K562 (cell line): ENCODE results near the gene RCSD1. TPM values are rescaled to one million over a fixed set of nuclear protein-coding genes. Genes with fewer than 3 reads are reported as not detected.

ENCODE experiments used
- CBX5 ChIP-seq: IDR thresholded peaks from 2 replicates; pipeline ENCODE4 v1.6.1; 2014; ENCODE audit warnings: low read depth, borderline replicate concordance
- COPS2 ChIP-seq: fragments of 450-650 bp; conservative IDR thresholded peaks from 2 replicates; pipeline ENCODE4 v1.6.1; 2016; ENCODE audit warnings: mild to moderate bottlenecking, moderate library complexity
- DDX20 ChIP-seq: fragments of 450-650 bp; IDR thresholded peaks from 2 replicates; pipeline ENCODE4 v1.6.1; 2016; ENCODE audit warnings: missing genetic modification characterization, low read depth, mild to moderate bottlenecking, missing compliant biosample characterization, moderate library complexity
- E2F8 ChIP-seq: fragments of 450-650 bp; IDR thresholded peaks from 2 replicates; pipeline ENCODE4 v1.7.1; 2018; ENCODE audit warnings: mild to moderate bottlenecking, low read depth; ENCODE audit not compliant: partially characterized antibody
- FOXK1 ChIP-seq: sonication (generic); formaldehyde crosslinking; IDR thresholded peaks from 2 replicates; pipeline ENCODE4 v1.8.0; 2022; ENCODE audit warnings: missing genetic modification reagents, mild to moderate bottlenecking, borderline replicate concordance
- HES1 ChIP-seq: fragments of 450-650 bp; IDR thresholded peaks from 2 replicates; pipeline ENCODE4 v1.6.1; 2016; ENCODE audit warnings: low read depth, mild to moderate bottlenecking, moderate library complexity
- HMG20A ChIP-seq: fragments of 450-650 bp; formaldehyde crosslinking; conservative IDR thresholded peaks from 2 replicates; pipeline ENCODE4 v1.4.0; 2020; ENCODE audit warnings: mild to moderate bottlenecking, mixed read lengths
- MITF ChIP-seq: IDR thresholded peaks from 2 replicates; pipeline ENCODE4 v1.6.1; 2014; ENCODE audit warnings: antibody characterized with exemption
- MTF1 ChIP-seq: fragments of 250-450 bp; sonication (Bioruptor Pico); IDR thresholded peaks from 2 replicates; pipeline ENCODE4 v1.9.0; 2021; ENCODE audit warnings: moderate library complexity, mild to moderate bottlenecking, inconsistent platforms, borderline replicate concordance
- MYNN ChIP-seq, 2 experiments: sonication (generic); formaldehyde crosslinking in 1 of 2; IDR thresholded peaks; 2 replicates each; pipeline versions ENCODE4 v1.5.0 to v1.6.1; 2016 to 2020; ENCODE audit warnings: antibody characterized with exemption in 1 of 2, missing genetic modification reagents in 1 of 2
- NFE2 ChIP-seq: IDR thresholded peaks from 2 replicates; pipeline ENCODE4 v1.6.1; 2014; ENCODE audit warnings: antibody characterized with exemption, low read depth
- RAD51 ChIP-seq: fragments of 450-650 bp; IDR thresholded peaks from 2 replicates; pipeline ENCODE4 v1.7.1; 2016; ENCODE audit warnings: low read depth, mild to moderate bottlenecking, borderline replicate concordance
- SPI1 ChIP-seq: IDR thresholded peaks from 2 replicates; pipeline ENCODE4 v1.6.1; 2011; ENCODE audit warnings: low read depth, low read length, control low read depth, borderline replicate concordance
- ZNF121 ChIP-seq: sonication (generic); formaldehyde crosslinking; conservative IDR thresholded peaks from 2 replicates; pipeline ENCODE4 v1.8.0; 2022; ENCODE audit warnings: missing genetic modification reagents
- ZNF282 ChIP-seq: sonication (generic); formaldehyde crosslinking; IDR thresholded peaks from 2 replicates; pipeline ENCODE4 v1.8.1; 2023; ENCODE audit warnings: missing genetic modification reagents
- polyA plus RNA-seq, 8 experiments: library from polyadenylated mRNA; depleted of rRNA in 4 of 8; stranded (reverse) in 5 of 8; unstranded in 3 of 8; fragments of >200 nt; fragmentation: Nextera tagmentation in 2 of 8; fragmentation: Illumina TruSeq in 1 of 8; extraction: Ambion mirVana in 2 of 8; extraction: Trizol in 1 of 8; gene quantifications; 2 replicates each; pipeline versions ENCODE4 v1.2.1 to v1.2.3, GENCODE V29; 2011 to 2014; ENCODE audit warnings: inconsistent platforms in 1 of 8, missing spikeins in 1 of 8
- total RNA-seq, 7 experiments: library from RNA; depleted of rRNA in 6 of 7; stranded (reverse); fragments of >200 nt in 6 of 7; fragmentation: Illumina TruSeq in 2 of 7; extraction: Trizol in 2 of 7; gene quantifications; 2 replicates each; pipeline versions ENCODE4 v1.2.1 to v1.2.3, GENCODE V29; 2011 to 2021; ENCODE audit warnings: low replicate concordance in 1 of 7
- TF ChIP-seq, protein P1 (sequence below): sonication (generic); formaldehyde crosslinking; IDR thresholded peaks from 2 replicates; pipeline ENCODE4 v1.8.0; 2023; ENCODE audit warnings: mild to moderate bottlenecking, missing genetic modification reagents
- TF ChIP-seq, protein P2 (sequence below): sonication (generic); formaldehyde crosslinking; IDR thresholded peaks from 2 replicates; pipeline ENCODE4 v1.9.0; 2022; ENCODE audit warnings: mild to moderate bottlenecking, missing genetic modification reagents

The RCSD1 gene
- total and polyA plus RNA-seq, 9 of the 15 experiments (the other 6 are each of a cell fraction or from before 2014, with no cell fraction given) = 7.8 to 69.8 (median 45.3) TPM

DNA sequence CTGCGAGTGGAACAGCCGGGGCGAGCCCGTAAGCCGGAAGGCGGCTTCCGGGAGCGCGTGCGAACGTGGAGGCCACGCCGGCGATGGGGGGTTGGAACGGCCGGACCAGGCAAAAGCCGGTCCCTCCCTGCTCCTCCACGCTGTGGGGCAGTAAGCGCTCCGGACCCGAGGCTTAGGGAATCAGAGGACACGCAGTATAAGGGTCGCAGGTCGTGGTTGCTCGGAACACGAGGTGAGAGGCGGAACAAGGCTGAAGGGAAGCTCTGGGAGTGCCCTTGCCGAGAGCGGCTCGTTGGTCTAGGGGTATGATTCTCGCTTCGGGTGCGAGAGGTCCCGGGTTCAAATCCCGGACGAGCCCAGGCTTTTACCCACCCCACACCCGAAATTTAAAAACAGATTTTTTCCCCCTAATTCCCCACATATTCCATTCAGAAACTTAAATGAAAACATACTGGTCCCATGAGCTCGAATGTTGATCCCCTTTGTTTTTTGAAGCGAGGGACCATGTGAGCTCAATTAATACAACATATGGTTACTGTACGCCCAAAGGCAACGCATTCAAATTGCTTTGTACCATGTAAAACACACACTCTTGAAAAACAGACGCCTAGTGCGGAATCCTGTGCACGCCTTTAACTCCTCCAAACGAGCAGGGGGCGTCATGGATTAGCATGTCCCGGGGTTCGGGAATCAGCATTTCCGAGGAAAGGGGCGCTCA lies 84.6 kb downstream of the RCSD1 start (continued):
- TF ChIP-seq MITF = peak; percentile 68; the same call in 1 of the 2 replicates
- TF ChIP-seq MYNN (IDR thresholded peaks at IDR 0.05) = peak; percentile 56
- TF ChIP-seq MYNN (CRISPR knock-in tag; IDR thresholded peaks at IDR 0.05) = no peak
- TF ChIP-seq ZNF121 = no peak
- TF ChIP-seq ZNF282 (CRISPR knock-in tag) = peak; percentile 67; the same call in 1 of the 2 replicates
- TF ChIP-seq E2F8 = peak; percentile 93
- TF ChIP-seq, protein P1, sequence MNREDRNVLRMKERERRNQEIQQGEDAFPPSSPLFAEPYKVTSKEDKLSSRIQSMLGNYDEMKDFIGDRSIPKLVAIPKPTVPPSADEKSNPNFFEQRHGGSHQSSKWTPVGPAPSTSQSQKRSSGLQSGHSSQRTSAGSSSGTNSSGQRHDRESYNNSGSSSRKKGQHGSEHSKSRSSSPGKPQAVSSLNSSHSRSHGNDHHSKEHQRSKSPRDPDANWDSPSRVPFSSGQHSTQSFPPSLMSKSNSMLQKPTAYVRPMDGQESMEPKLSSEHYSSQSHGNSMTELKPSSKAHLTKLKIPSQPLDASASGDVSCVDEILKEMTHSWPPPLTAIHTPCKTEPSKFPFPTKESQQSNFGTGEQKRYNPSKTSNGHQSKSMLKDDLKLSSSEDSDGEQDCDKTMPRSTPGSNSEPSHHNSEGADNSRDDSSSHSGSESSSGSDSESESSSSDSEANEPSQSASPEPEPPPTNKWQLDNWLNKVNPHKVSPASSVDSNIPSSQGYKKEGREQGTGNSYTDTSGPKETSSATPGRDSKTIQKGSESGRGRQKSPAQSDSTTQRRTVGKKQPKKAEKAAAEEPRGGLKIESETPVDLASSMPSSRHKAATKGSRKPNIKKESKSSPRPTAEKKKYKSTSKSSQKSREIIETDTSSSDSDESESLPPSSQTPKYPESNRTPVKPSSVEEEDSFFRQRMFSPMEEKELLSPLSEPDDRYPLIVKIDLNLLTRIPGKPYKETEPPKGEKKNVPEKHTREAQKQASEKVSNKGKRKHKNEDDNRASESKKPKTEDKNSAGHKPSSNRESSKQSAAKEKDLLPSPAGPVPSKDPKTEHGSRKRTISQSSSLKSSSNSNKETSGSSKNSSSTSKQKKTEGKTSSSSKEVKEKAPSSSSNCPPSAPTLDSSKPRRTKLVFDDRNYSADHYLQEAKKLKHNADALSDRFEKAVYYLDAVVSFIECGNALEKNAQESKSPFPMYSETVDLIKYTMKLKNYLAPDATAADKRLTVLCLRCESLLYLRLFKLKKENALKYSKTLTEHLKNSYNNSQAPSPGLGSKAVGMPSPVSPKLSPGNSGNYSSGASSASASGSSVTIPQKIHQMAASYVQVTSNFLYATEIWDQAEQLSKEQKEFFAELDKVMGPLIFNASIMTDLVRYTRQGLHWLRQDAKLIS (CRISPR knock-in tag) = peak; percentile 92; the same call in 1 of the 2 replicates
- TF ChIP-seq CBX5 = peak; percentile 51; the same call in 1 of the 2 replicates
- no peak for TF ChIP-seq SPI1
- no peak for TF ChIP-seq HMG20A (CRISPR knock-in tag)
- no peak for TF ChIP-seq DDX20 (tag)
- TF ChIP-seq, protein P2, sequence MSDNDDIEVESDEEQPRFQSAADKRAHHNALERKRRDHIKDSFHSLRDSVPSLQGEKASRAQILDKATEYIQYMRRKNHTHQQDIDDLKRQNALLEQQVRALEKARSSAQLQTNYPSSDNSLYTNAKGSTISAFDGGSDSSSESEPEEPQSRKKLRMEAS (CRISPR knock-in tag) = peak; percentile 100
- TF ChIP-seq FOXK1 (CRISPR knock-in tag) = peak; percentile 93; the same call in 1 of the 2 replicates
- TF ChIP-seq MTF1 (CRISPR knock-in tag) = no peak
- TF ChIP-seq NFE2 = peak; percentile 3
- 0 out of 2 replicates have a peak, but pooled peaks have one; percentile 19 for TF ChIP-seq RAD51
- TF ChIP-seq HES1 = peak; percentile 55; the same call in 1 of the 2 replicates
- no peak for TF ChIP-seq COPS2
